Hepatic stellate cell (primary cell): Measurements from ENCODE around the gene CYP2E1.
"Not testable (repeated sequence)": the region's sequence is repeated elsewhere in the genome, so short reads cannot be mapped to it uniquely, and the experiment has no call there.

Experiments
- DNase-seq: peaks from one replicate; pipeline ENCODE4 v3.0.0; 2011; ENCODE audit warnings: low spot score

CYP2E1 gene

DNA sequence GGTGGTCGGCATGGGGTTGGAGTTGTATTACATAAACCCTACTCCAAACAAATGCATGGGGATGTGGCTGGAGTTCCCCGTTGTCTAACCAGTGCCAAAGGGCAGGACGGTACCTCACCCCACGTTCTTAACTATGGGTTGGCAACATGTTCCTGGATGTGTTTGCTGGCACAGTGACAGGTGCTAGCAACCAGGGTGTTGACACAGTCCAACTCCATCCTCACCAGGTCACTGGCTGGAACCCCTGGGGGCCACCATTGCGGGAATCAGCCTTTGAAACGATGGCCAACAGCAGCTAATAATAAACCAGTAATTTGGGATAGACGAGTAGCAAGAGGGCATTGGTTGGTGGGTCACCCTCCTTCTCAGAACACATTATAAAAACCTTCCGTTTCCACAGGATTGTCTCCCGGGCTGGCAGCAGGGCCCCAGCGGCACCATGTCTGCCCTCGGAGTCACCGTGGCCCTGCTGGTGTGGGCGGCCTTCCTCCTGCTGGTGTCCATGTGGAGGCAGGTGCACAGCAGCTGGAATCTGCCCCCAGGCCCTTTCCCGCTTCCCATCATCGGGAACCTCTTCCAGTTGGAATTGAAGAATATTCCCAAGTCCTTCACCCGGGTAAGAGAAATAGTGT lies at the start of gene CYP2E1:
TSS of gene CYP2E1 (plus strand) at position 407 of the 632 bp plus-strand sequence. CDS start at position 440, 33 bp downstream.
- DNase-seq = no peak

DNA sequence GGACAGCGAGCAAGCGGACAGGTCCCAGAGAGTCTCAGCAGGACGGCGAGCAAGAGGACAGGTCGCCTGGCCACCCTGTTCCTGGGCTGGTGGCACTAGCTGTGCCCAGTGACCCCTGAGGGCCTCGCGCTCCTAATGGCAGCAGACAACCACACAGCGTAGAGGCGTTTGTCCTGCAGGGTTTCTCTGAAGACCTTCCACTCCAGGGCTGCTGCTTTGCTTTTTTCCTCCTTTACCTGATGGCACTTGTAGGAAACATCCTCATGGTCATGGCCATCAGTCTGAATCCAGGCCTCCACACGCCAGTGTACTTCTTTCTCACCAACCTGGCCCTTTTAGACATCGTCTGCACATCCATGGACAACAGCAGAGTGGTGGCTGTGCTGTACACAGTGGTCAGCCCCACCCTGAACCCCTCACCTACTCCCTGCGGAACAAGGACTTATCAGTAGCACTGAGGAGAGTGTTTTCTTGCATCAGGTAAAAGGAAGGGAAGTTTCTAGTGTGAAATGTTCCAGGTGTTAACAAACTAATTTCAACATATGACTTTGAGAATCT lies 46.0 kb upstream of the CYP2E1 start:
- no peak for DNase-seq

DNA sequence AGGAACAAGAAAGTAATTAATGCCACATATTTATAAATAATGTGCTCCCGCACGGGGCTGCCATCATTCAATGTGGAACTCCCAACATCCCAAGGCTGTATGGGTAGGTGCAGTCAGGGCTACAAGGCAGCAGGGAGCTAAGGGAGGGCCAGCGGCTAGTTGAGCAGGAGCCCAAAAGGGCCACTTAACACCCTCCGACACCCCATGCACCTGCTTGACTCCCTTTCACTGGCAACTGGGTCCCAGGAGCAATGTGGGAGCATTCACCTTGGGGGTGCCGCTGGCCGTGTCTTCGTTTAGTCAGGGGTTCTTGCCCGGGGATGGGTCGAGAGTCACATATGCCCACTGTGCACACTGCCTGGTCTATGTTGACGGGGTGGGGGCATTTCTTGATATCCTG lies 45.5 kb upstream of the CYP2E1 start:
- no peak for DNase-seq

DNA sequence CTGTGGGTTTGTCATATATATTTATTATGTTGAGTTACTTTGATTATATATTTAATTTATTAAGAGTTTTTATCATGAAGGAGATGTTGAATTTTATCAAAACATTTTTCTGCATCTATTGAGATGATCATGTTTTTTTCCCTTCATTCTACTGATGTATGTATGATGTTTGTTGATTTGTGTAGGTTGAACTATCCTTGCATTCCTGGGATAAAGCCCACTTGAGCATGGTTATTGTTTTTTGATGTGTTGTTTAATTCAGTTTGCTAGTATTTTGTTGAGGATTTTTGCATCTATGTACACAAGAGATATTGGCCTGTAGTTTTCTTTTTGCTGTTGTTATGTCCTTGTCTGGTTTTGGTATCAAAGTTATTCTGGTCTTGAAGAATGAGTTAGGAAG lies 42.3 kb upstream of the CYP2E1 start:
- DNase-seq = no peak

- no peak for DNase-seq
These were observed 40.1 kb upstream of the CYP2E1 start for GRCh38 chr10:133487085-133487484.

DNA sequence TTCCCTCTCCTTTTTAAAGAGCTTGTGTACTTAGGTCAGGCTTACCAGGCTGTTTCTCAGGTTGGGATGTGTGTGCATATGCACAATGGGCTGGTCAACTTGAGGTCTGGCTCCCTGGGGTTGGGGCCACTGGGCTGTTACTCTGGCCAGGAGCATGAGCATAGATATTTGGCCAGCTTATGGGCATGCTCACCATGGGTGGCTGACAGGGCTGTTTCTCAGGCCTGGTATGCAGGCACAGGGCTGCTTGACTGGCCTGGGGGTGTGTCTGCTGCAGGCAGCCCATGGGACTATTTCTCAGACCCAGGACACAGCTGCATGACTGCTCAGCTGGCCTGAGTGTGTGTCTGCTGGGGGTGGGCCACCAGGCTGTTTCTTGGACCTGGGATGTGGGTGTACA lies 38.8 kb upstream of the CYP2E1 start:
- no peak for DNase-seq

- DNase-seq = no peak
These were observed 37.2 kb upstream of the CYP2E1 start for GRCh38 chr10:133489816-133490588.

DNA sequence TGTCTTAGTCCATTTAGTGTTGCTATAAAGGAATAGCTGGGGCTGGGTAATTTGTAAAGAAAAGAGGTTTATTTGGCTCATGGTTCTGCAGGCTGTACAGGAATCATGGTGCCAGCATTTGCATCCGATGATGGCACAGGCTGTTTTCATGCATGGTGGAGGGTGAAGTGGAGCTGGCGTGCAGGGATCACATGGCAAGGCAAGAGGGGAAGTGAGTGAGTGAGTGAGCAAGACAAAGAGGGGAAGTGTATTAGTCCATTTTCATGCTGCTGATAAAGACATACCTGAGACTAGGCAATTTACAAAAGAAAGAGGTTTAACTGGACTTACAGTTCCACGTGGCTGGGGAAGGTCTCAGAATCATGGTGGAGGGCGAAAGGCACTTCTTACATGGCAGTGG lies 33.6 kb upstream of the CYP2E1 start:
- not testable (repeated sequence) for DNase-seq

GRCh38 chr10:133497363-133497762 lies 29.8 kb upstream of the CYP2E1 start:
- not testable (repeated sequence) for DNase-seq

GRCh38 chr10:133499176-133499575 lies 28.0 kb upstream of the CYP2E1 start:
- not testable (repeated sequence) for DNase-seq

DNA sequence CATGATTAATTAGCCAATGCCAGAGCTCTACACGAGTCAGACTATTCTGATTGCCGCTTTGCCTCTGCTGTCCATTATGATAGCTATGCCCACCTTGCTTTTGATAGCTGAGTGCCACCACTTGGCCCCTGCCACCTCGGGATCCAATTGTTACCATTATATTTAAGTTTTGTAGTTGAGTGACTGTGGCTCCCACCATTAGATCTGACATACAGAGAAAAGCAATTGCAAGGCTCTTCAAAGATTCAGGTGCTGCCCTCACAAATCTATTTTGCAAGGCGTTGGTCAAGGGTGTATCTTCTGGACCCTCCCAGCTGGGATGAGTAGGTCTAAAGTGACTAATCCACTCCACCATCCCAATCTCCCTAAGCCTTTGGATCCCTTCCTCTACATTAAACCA lies 26.3 kb upstream of the CYP2E1 start:
- not testable (repeated sequence) for DNase-seq

DNA sequence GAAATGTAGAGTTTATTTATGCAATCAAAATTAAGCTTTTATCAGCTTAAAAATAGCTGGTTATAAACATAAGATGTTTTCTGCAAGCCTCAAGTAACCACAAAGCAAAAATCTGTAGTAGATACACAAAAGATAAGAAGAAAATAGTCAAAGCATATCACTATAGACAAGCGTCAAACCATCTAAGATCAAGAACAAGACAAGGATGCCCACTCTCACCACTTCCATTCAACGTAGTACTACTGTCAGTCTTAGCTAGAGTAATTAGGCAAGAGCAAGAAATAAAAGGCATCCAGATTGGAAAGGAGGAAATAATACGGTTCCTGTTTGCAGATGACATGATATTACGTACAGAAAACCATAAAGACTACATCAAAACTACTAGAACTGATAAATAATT lies 17.5 kb upstream of the CYP2E1 start:
- no peak for DNase-seq

DNA sequence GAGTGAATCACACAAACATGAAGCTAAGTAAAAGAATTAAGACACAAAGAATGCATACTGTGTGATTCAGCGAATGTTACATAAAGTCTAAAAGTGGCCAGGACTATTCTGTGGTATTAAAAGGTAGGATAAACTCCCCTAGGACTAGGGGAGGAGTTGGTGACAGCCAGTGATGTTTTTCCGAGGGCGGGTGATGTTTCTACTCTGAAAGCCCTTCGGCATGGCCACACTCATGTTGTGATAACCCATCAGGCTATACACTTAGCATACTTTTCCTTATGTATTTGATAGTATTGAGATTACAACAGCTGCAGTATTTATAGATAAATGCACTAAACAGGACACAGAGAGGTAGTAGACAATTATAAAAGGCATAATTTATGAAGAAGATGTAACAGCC lies 15.8 kb upstream of the CYP2E1 start:
- DNase-seq = no peak

- DNase-seq = no peak
These were observed 15.1 kb upstream of the CYP2E1 start for GRCh38 chr10:133511907-133512528.

DNA sequence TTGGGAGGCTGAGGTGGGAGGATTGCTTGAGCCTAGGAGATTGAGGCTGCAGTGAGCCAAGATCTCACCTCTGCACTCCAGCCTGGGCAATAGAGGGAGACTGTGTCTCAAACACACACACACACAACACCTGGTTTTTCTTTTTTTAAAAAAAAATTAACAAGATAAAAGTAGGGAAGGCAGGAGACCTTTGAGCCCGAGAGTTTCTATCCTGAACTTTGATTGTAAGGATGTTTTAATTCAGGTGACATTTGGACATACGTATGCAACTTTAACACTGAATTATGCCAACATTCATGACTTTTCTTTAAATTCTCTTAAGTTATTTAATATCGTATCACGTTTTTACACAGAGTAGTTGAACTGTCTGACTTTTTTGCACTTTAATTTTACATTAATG lies 11.7 kb upstream of the CYP2E1 start:
- DNase-seq = no peak

DNA sequence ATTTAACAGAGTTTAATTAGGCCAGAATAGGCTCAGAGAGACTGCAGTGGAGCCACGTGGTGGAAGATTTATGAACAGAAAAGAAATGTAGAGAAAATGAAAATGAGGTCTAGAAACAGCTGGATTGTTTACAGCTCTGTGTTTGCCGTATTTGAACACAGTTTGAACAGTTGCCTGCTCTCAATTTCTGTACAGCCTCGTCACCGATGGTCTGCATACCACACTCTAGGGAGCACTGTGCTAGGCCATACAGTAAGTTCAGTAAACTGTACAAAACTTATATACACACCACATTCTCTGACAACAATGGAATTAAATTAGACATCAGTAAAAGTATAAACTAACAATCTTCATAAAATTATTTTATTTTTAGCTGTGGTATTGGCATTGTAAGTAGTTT lies 11.1 kb upstream of the CYP2E1 start:
- no peak for DNase-seq

DNA sequence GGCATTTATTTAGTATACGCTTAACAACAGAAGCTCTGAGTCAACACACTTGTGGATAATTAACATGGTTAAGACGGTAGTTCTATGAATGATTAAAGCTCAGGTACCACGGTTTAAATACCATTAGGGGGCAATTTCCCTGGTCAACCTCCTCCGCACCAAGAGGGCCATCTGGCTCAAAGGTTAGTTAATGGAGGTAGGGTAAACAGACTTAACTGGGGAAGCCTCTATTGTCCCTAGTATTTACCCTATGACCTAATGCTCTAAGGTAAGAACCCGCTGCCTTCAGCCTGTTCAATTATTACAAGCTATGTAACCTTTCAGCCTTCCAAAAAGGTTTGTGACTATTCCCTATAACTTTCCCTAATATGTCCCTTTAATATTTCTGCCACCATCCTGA lies 8.6 kb upstream of the CYP2E1 start:
- DNase-seq = not testable (repeated sequence)

DNA sequence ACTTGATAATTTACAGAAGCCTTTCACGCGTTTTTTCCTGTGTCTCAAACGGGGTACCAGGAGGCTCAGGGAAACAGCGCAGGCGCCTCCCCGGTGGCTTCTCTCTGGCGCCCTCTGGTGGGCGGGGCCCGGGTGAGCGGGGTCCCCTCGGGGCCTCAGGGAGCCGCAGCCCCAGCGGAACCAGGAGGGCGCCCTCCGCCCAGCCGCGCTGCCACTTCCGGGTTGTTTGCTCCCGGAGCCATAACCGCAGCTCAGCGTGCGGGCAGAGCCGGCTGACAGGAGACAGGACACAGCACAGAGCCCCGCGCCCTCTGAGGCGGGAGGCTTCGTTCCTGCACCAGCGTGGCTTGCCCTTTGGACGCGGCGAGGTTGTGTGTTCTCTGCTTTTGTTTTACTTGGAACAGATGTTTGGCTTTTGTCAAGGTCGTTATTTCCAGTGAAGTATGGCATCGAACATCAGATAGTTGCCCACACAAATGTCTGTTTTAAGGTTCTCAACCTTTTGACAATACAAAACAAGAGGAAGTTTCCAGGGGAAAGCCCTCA lies 6.9 kb upstream of the CYP2E1 start:
- peak; percentile 83 for DNase-seq

GRCh38 chr10:133523631-133524203 lies 3.4 kb upstream of the CYP2E1 start:
- DNase-seq = no peak

DNA sequence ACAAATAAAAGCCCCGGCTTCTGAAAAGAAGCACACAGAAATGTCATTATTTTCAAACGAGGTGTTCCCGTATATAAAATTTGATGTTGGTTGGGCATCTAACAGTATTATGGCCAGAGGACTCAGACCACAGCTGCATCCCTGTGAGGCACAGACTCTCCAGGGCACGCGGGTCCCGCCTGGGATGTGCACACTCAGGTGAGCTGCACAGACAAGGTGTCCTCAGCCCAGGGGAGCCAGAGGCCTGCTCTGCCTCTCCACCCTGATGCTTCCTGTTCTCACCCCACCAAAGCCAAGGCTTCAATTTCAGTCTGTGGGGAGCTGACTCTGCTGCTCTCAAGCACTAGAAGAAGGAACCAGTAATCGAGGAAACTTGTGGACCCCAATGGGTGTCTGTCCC lies 1.7 kb upstream of the CYP2E1 start:
- DNase-seq = no peak

DNA sequence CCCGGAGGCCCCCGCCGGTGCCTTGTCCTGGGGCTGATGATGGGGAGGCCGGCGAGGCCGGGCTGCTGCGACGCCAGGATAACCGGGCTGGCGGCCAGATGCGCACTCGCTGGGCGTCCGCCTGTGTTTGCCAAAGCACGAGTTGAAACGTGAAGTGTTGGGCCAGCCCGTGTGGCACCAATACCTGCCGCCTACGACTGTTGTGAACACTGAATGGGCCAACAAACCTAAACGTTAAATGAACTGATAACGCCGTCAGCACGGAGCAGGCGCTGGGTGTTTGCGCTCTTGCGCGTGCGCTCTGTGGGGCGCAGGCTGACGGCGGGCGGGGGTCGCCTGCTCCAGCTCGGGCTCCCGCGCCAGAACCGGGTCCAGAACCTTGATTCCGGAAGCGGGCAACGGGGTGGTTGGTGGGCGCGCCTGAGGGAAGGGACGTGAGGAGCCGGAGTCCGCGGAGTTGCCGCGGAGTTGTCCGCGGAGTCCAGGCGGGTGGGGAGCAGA lies 658 bp downstream of the CYP2E1 start:
- DNase-seq = no peak

- no peak for DNase-seq
These were observed 1.2 kb downstream of the CYP2E1 start for GRCh38 chr10:133528296-133528844.
